GM18498 (cell line): Measurements from ENCODE around the gene UBL5.

ENCODE experiments used
- ATAC-seq: cut with Tn5 transposase; IDR thresholded peaks from one replicate; pipeline ENCODE4 v1.9.1; 2021; ENCODE audit warnings: mild to moderate bottlenecking, moderate library complexity; ENCODE audit not compliant: unreplicated experiment

The UBL5 gene

DNA sequence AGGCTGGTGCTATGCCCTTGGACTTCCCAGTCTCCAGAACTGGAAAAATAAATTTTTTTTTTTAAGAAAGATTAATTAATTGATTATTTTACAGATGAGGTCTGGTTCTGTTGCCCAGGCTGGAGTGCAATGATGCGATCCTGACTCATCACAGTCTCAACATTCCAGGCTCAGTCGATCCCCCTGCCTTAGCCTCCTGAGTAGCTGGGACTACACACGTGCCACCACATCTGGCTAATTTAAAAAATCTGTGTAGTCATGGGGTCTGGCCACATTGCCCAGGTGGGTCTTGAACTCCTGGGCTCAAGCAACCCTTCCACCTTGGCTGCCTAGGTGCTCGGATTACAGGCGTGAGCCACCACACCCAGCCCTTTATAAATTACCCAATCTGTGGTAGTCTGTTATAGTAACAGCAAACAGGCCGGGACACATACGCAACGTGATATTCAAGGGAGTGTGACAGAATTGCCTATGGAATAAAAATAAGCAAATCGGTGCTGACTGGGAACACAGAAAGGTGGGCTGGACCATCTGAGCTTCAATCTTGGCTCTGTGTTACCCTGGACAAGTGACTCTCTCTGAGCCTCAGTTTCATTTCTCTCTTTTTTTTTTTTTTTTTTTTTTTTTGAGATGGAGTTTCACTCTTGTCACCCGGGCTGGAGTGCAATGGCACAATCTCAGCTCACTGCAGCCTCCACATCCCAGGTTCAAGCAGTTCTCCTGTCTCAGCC lies 50.2 kb downstream of the UBL5 start:
- ATAC-seq, result no peak

DNA sequence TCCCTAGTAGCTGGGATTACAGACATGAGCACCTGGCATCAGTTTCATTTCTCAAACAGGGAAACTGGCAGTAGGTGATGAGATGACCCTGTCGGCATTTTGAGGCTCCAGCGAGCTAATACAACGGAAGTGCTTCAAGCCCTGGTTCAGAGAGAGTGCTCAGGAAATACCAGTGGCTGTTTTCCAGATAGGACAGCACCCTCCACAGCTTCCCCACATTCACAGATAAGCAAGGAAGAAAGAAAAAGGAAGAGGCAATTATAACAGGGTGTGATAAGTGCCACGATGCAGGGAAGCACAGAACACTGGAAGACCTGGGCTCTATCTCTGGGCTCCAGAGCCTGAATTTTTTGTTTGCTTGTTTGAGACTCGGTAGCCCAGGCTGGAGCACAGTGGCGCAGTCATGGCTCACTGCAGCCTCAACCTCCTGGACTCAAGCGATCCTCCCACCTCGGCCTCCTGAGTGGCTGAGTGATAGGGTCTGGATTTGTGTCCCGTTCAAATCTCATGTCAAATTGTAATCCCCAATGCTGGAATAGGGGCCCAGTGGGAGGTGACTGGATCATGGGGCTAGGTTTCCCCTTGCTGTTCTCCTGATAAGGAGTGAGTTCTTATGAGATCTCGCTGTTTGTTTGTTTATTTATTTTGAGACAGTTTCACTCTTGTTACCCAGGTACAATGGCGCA lies 50.9 kb downstream of the UBL5 start:
- ATAC-seq, result no peak
